Nephron (organoid): ENCODE results near the gene CTXN1.
A peak's percentile ranks its signal among the peaks of the same experiment; 100 is the strongest.
"Not testable (repeated sequence)": the region's sequence is repeated elsewhere in the genome, so short reads cannot be mapped to it uniquely, and the experiment has no call there.

Experiments
- H3K27ac Mint-ChIP-seq, 3 experiments: 2 replicates each; pipeline ENCODE4 v1.8.0; 2020; ENCODE audit warnings: mixed read lengths in 3 of 3, mild to moderate bottlenecking in 2 of 3, moderate library complexity in 1 of 3
- H3K27me3 Mint-ChIP-seq: 2 replicates; pipeline ENCODE4 v1.8.0; 2021; ENCODE audit warnings: low read depth, mild to moderate bottlenecking, moderate library complexity, mixed read lengths
- H3K36me3 Mint-ChIP-seq: 2 replicates; pipeline ENCODE4 v1.8.0; 2020; ENCODE audit warnings: low read depth, mixed read lengths
- H3K4me1 Mint-ChIP-seq: 2 replicates; pipeline ENCODE4 v1.8.0; 2020; ENCODE audit warnings: mixed read lengths
- H3K4me3 Mint-ChIP-seq, 3 experiments: 2 replicates each; pipeline ENCODE4 v1.8.0; 2020; ENCODE audit warnings: mild to moderate bottlenecking in 3 of 3, mixed read lengths in 3 of 3, moderate library complexity in 2 of 3
- H3K9me3 Mint-ChIP-seq: 2 replicates; pipeline ENCODE4 v1.8.0; 2020; ENCODE audit warnings: mixed read lengths
- CTCF ChIP-seq, 3 experiments: fragments of 200-600 bp; sonication (generic); IDR thresholded peaks; one replicate each; pipeline ENCODE4 v1.5.0; 2021; ENCODE audit warnings: antibody characterized with exemption in 3 of 3; ENCODE audit not compliant: unreplicated experiment in 3 of 3

The CTXN1 gene

GRCh38 chr19:7963566-7963965 is 37.6 kb upstream of the CTXN1 start:
- Mint-ChIP-seq H3K9me3 (no peaks in the 10 kb centered on the region), H3K27ac (peak overlapping the region in 1 of 3 experiments; percentile 95), H3K4me1 (no peaks in the 10 kb centered on the region), H3K27me3 (no peaks in the 10 kb centered on the region), H3K4me3 (no peak overlapping the region), H3K36me3 (peaks cover 47% of the 10 kb centered on the region)
- no peak for TF ChIP-seq CTCF (IDR thresholded peaks at IDR 0.05; ENCODE audit: unreplicated experiment in 3 of 3)

GRCh38 chr19:7962644-7963268 is 36.8 kb upstream of the CTXN1 start:
- Mint-ChIP-seq H3K36me3 (peaks cover 49% of the 10 kb centered on the region), H3K4me1 (no peaks in the 10 kb centered on the region), H3K9me3 (no peaks in the 10 kb centered on the region), H3K27me3 (no peaks in the 10 kb centered on the region), H3K27ac (peak overlapping the region; percentile 79 to 95 (median 83)), H3K4me3 (peak overlapping the region in 1 of 3 experiments; percentile 44)
- no peak for TF ChIP-seq CTCF (IDR thresholded peaks at IDR 0.05; ENCODE audit: unreplicated experiment in 3 of 3)

- no peaks in the 10 kb centered on the region for H3K9me3 Mint-ChIP-seq
- H3K4me3 Mint-ChIP-seq, result peak overlapping the region in 1 of 3 experiments; percentile 44
- peaks cover 44% of the 10 kb centered on the region for H3K36me3 Mint-ChIP-seq
- H3K27ac Mint-ChIP-seq, result peak overlapping the region; percentile 79 to 95 (median 83)
- H3K4me1 Mint-ChIP-seq, result no peaks in the 10 kb centered on the region
- H3K27me3 Mint-ChIP-seq, result no peaks in the 10 kb centered on the region
- no peak for TF ChIP-seq CTCF (IDR thresholded peaks at IDR 0.05; ENCODE audit: unreplicated experiment in 3 of 3)
These were observed 36.1 kb upstream of the CTXN1 start for GRCh38 chr19:7961920-7962626.

GRCh38 chr19:7961082-7961481 is 35.1 kb upstream of the CTXN1 start:
- not testable (repeated sequence) for H3K27me3 Mint-ChIP-seq, H3K4me3 Mint-ChIP-seq, H3K9me3 Mint-ChIP-seq, H3K4me1 Mint-ChIP-seq
- peak overlapping the region in 1 of 3 experiments; percentile 28 for H3K27ac Mint-ChIP-seq
- peaks cover 42% of the 10 kb centered on the region for H3K36me3 Mint-ChIP-seq

GRCh38 chr19:7959211-7959610 is 33.3 kb upstream of the CTXN1 start:
- H3K9me3 Mint-ChIP-seq, result no peaks in the 10 kb centered on the region
- TF ChIP-seq CTCF (IDR thresholded peaks at IDR 0.05; ENCODE audit: unreplicated experiment in 3 of 3), result no peak
- peaks cover 34% of the 10 kb centered on the region for H3K36me3 Mint-ChIP-seq
- peak overlapping the region in 1 of 3 experiments; percentile 46 for H3K27ac Mint-ChIP-seq
- no peaks in the 10 kb centered on the region for H3K4me1 Mint-ChIP-seq
- no peak overlapping the region for H3K4me3 Mint-ChIP-seq
- H3K27me3 Mint-ChIP-seq, result no peaks in the 10 kb centered on the region

GRCh38 chr19:7955696-7956095 is 29.8 kb upstream of the CTXN1 start:
- H3K27ac Mint-ChIP-seq, result peak overlapping the region in 1 of 3 experiments; percentile 25
- no peak for TF ChIP-seq CTCF (IDR thresholded peaks at IDR 0.05; ENCODE audit: unreplicated experiment in 3 of 3)
- H3K27me3 Mint-ChIP-seq, result no peaks in the 10 kb centered on the region
- no peak overlapping the region for H3K4me3 Mint-ChIP-seq
- H3K4me1 Mint-ChIP-seq, result no peaks in the 10 kb centered on the region
- H3K9me3 Mint-ChIP-seq, result no peaks in the 10 kb centered on the region
- H3K36me3 Mint-ChIP-seq, result peaks cover 16% of the 10 kb centered on the region
